GM19463 (cell line): ENCODE measurements around the gene TMED3.
"Not testable (repeated sequence)": the region's sequence is repeated elsewhere in the genome, so short reads cannot be mapped to it uniquely, and the experiment has no call there.

Source experiments
- ATAC-seq: cut with Tn5 transposase; IDR thresholded peaks from one replicate; pipeline ENCODE4 v1.9.1; 2021; ENCODE audit warnings: mild to moderate bottlenecking, moderate library complexity; ENCODE audit not compliant: unreplicated experiment

Gene TMED3

DNA sequence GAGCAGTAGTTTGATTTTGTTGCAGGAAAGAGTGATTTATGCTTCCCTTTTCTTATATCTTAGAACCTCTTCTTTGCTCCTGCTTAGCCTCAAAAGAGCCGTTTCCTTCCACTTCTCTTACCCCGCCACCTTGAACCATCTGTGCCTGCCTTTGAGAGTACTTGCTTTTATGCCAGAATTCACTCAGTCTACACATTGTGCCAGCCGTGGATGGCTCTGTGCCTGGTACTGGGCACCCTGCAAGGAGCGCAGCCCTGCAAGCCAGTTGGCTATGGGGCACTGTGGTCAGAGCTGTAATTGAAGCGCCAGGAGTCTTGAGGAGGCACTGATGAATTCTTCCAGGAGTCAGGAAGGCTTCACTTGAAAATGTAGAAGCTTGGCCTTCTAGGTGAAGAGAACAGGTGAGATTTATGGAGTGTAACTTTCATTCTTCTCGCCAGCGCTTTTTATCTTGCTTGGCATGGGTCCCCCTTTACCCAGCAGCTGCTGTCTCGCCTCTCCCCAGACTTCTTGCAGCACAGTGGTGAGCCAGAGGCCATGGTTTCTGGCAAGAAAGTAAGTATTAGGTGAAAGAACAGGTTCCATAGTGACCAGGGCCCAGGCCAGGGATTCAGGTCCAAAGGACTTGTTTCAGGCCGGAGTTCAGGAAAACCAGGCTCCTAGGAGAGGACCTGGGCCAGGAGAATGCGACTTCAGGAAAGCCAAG lies 4.9 kb downstream of the TMED3 start:
- ATAC-seq, result no peak

DNA sequence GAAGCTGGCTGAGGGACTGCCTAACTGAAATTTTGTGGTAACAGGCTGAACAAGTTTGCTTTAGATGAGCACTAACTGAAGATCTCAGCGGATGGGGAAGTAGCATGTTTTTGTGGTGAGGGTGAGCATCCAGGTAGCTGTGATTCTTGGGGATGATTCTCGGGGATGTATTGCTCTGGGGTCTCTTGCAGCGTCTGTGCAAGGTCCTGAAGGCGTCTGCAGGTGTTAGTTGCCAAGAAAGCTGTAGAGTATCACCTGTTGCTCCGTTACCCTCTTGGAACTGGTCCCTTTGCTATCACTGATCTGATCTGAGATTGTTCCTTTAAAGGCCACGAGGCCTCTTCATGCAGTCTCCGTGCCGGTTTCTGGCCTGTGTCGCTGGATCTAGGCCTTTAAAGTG lies 6.0 kb downstream of the TMED3 start:
- ATAC-seq, result no peak

GRCh38 chr15:79319973-79320372 lies 9.1 kb downstream of the TMED3 start:
- ATAC-seq, result not testable (repeated sequence)

GRCh38 chr15:79321876-79322275 lies 11.0 kb downstream of the TMED3 start:
- no peak for ATAC-seq

DNA sequence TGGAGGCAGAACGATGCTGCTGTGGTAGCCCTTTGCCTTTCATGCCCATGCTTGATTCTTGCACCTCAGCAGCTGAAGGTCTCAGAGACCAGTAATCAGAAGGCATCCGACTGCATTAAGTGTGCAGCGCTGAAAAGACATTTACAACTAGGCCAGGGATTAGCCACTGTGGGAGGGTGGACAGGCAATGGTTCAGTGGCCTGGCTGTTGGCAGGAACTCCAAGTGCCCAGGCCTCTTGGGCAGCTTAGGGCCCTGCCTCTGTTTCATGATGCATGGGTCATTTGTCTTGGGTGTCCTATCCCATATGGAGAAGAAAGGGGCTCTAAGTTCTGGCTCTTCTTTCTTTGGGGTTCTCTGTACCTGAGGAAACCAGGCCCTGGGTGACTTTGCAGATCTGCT lies 11.4 kb downstream of the TMED3 start:
- no peak for ATAC-seq

- ATAC-seq, result no peak
These were observed 12.0 kb downstream of the TMED3 start for GRCh38 chr15:79322945-79323344.

DNA sequence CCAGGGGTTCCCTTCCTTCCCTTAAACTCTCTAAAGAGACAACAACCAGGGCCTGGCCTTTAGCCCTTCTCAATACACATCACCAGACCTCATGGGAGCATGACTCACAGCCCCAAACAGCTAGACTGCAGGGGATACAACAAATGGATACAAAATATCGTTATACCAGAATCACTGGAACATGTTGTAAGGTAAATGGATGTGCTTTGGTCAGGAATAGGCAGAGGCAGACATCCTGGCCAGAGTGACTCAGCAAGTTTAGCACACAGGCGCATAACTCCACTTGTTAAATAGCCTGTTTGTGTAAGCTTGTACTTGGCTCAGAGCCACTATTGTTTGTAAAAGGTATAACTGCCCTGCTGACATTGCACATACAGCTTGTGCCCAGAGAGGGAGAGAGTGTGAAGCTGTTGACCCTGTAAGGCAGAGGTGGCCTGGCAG lies 18.3 kb downstream of the TMED3 start:
- no peak for ATAC-seq

DNA sequence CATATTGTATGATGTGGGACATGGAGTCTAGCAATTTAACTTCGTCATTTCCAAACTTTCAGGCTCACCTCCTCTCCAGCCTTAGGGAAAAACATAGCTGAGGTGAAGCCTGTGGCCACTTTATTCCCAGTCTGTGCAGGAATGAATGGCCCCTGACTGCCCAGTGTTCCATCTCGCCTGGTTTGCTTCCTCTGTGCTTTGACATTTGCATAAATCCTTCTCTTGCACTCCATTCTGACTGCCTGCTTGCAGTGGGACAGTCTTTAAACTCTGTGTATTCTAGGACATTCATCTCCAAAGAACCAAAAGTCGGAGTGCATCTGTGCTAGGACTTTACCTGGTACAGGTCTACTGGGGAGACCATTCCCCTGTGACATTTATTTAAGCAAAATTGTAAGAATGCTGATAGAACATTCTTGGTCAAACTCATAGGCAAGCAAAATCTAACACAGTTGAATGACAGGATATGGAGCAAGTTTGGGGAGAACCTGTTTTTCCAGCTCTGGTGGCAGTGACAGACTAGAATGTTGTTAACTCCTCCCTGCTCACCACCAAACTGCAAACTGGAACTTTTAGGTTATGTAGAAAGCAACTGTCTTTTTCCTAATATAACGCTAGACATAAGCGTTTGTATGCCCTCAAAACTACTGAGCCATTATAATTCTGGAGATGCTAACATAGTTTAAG lies 22.1 kb downstream of the TMED3 start:
- no peak for ATAC-seq

- ATAC-seq, result no peak
These were observed 26.7 kb downstream of the TMED3 start for GRCh38 chr15:79337591-79337990.

DNA sequence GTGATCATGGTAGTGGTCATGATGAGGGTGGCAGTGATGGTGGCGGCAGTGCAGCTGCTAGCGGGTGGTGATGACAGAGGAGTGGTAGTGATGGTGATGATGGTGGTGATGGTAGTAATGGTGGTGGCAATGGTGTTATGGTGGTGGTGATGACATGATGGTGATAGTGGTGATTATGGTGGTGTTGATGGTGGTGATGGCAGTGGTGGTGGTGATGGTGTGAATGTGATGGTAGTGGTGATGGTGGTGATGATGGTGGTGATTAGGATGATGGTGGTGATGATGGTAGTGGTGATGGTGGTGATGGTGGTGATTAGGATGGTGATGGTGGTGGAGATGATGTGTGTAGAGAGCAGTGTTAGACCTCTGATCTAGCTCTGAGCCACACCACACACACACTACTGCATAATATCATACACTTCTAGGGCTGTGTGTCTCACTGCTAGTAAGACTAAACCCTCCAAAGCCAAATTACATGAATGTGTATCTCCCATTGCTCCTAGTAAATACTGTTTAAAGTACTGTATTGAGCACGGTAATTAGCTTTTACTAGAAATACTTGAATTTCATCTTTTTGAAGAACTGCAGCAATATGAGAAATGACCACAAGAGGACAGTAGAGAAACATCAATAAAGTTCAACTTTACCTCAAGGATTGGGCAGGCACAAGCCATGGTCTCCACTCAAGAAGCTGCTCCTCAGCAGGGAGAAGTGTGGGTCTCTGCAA lies 28.8 kb downstream of the TMED3 start:
- ATAC-seq, result no peak

DNA sequence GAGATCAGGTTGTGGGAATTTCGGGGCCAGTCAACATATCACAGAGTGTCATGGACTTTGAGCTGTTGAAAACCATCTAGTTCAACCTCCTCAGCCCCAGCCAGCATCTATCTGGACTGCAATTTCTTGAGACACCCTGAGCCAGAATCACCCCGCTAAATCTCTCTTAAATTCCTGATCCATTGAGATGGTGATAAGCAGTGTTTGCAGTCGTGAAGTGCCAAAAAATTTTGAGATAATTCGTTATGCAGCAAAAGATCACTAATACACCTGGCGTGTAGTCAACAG lies 29.3 kb downstream of the TMED3 start:
- no peak for ATAC-seq

DNA sequence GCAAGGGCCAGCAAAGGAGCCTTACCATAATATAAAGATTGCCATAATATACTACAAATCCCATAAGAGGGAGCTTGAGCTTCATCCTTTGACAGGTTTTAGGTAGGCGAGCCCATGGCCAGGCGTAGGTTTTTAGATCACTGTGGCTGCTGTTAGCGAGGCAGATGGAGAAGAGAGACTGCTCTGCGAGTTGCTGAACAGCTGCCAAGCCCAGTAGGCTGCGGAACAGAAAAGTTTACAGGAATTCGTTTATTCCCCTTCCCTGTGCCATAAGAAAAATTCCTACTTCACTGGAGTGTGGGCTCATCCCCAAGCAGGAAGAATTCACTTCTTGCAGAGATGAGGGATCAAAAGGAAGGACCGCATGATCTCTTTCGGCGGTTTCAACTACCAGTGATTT lies 30.5 kb downstream of the TMED3 start:
- no peak for ATAC-seq

DNA sequence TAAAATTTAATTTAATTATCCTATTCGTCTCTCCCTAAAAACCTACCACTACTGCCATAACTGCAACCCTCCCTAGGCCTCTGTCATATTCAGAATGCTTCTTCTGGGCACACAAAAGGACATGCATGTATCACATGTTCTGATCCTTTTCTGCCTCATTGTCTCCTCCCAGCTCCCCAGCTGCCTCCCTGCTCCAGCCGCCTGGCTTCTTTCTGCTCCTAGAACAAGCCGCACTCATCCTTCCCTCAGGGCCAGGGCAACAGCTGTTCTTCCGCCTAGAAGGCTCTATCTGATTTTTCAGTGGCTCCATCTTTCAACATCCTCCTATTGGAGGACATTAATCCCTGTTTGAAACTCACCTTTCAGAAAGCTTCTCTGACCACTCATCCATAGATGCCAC lies 38.6 kb downstream of the TMED3 start:
- no peak for ATAC-seq

DNA sequence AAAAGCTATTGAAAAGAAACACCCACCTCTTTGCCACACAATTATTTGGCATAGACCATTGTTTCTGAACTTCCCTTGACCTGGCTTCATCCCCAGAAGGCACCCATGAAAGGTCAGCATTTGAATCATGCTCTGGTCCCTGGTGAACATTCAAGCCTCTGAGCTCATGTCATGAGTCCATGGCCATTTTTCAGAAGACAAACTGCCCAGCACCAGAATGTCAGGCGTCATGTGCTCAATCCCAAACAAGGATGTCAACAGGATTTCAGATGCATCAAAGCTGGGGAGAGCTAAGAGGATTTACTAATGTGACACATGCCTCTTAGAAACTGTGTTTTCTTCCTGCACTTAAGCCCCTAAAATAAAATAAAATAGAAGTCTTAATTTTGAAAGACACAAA lies 41.3 kb downstream of the TMED3 start:
- no peak for ATAC-seq

DNA sequence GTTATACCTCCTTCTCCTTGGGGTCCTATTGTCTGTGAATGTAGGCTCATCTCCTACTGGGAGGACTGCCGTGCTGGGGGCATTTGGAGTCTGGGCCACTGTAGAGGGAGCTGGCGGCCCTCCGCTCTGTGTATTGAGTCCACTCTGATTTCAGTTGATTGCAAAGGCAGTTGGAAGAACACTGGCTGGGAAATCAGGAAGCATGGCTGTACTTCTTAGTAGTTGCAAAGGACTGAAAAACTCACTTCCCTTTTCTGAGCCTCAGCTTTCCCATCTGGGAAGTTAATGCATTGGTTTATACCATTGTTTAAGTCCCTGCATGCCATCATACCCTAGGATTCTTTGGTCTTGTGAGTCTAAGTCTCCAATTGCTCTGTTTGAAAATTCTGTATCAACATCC lies 46.7 kb downstream of the TMED3 start:
- no peak for ATAC-seq

GRCh38 chr15:79358069-79358468 lies 47.2 kb downstream of the TMED3 start:
- no peak for ATAC-seq

DNA sequence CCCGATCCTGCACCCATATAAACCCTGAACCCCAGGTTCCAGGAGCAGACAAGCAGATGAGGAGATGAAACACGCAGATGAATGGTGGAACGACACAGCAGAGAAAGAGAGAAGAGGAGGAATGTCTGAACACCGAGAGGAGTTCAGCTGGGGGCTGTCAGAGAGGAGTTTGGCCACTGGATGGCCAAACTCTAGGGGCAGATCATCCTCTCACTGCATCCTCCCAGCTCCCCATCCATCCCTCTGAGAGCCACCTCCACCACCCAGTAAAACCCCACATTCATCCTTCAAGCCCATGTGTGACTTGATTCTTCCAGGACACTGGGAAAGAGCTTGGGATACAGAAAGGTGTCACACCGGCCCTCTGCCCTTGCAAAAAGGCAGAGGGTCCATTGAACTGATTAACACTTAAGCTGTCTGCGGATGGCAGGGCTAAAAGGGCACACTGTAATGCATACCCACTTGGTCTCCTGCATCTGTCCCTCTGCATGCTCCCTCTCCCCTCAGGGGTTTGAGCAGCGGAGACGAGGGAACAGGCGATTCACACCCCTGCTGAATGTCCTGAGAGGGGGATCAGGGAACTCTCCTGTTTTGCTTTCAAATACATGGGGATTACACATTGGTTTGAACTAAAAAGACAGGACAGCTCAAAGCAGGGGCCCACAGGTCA lies 53.8 kb downstream of the TMED3 start:
- no peak for ATAC-seq

DNA sequence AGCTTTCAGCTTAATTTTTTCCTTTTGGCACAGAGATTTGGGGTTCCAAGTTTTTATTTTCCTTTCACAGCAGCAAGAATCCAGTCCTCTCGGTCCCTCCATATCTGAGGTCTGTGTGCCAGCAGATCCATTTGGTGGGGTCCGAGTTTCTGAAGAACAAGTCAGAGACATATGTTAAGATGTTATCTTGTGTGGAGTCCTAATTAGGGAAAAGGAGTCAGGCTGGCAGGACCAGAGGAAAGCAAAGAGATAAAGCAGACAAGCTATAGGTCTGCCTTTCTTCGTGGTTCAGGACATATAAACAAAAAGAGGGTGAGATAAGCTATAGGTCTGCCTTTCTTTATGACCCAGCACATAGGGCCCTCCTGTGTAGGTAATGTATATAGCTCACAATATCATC lies 54.9 kb downstream of the TMED3 start:
- no peak for ATAC-seq

- no peak for ATAC-seq
These were observed 55.8 kb downstream of the TMED3 start for GRCh38 chr15:79366691-79367090.

GRCh38 chr15:79370716-79371115 lies 59.8 kb downstream of the TMED3 start:
- no peak for ATAC-seq

- no peak for ATAC-seq
These were observed 60.7 kb downstream of the TMED3 start for GRCh38 chr15:79371591-79371990.

GRCh38 chr15:79372428-79372827 lies 61.5 kb downstream of the TMED3 start:
- ATAC-seq, result no peak
